Measurements from ENCODE around the gene MTMR3. TPM values are rescaled to one million over a fixed set of nuclear protein-coding genes. Genes with fewer than 3 reads are reported as not detected.

Gene MTMR3
- total RNA-seq, 1 experiment from 2014 or later: 19.5 TPM

- no peaks in the 10 kb centered on the region for H3K27me3 ChIP-seq
- DNase-seq: no peak
- H3K36me3 ChIP-seq: peaks cover 29% of the 10 kb centered on the region
- H3K9me3 ChIP-seq (replicated peaks): no peaks in the 10 kb centered on the region
- no peaks in the 10 kb centered on the region for H3K4me1 ChIP-seq
- no peak overlapping the region for H3K27ac ChIP-seq
- H3K4me3 ChIP-seq: no peak overlapping the region
Measured at GRCh38 chr22:30021338-30021737, 138.4 kb downstream of the MTMR3 start.

- Histone ChIP-seq H3K4me3 (no peak overlapping the region), H3K4me1 (no peaks in the 10 kb centered on the region), H3K27me3 (no peaks in the 10 kb centered on the region), H3K27ac (no peak overlapping the region), H3K9me3 (replicated peaks) (no peaks in the 10 kb centered on the region), H3K36me3 (peaks cover 28% of the 10 kb centered on the region)
- no peak for DNase-seq
Measured at GRCh38 chr22:30021881-30022619, 139.1 kb downstream of the MTMR3 start.

GRCh38 chr22:30023099-30023660 lies 140.2 kb downstream of the MTMR3 start:
- no peaks in the 10 kb centered on the region for H3K9me3 ChIP-seq (replicated peaks)
- no peak overlapping the region for H3K4me3 ChIP-seq
- no peaks in the 10 kb centered on the region for H3K4me1 ChIP-seq
- H3K27ac ChIP-seq: no peak overlapping the region
- no peaks in the 10 kb centered on the region for H3K27me3 ChIP-seq
- no peak for DNase-seq
- peaks cover 24% of the 10 kb centered on the region for H3K36me3 ChIP-seq

GRCh38 chr22:30024231-30024630 lies 141.3 kb downstream of the MTMR3 start:
- no peaks in the 10 kb centered on the region for H3K4me1 ChIP-seq
- no peaks in the 10 kb centered on the region for H3K27me3 ChIP-seq
- H3K4me3 ChIP-seq: no peak overlapping the region
- no peak overlapping the region for H3K27ac ChIP-seq
- H3K9me3 ChIP-seq (replicated peaks): no peaks in the 10 kb centered on the region
- DNase-seq: no peak
- peaks cover 19% of the 10 kb centered on the region for H3K36me3 ChIP-seq

- Histone ChIP-seq H3K9me3 (replicated peaks) (no peaks in the 10 kb centered on the region), H3K27me3 (no peaks in the 10 kb centered on the region), H3K36me3 (peaks cover 10% of the 10 kb centered on the region), H3K27ac (no peak overlapping the region), H3K4me1 (no peaks in the 10 kb centered on the region), H3K4me3 (no peak overlapping the region)
- DNase-seq: no peak
Measured at GRCh38 chr22:30025221-30025620, 142.2 kb downstream of the MTMR3 start.

- peaks cover 8% of the 10 kb centered on the region for H3K36me3 ChIP-seq
- no peaks in the 10 kb centered on the region; the same call in 1 of the 2 replicates for H3K4me1 ChIP-seq
- H3K4me3 ChIP-seq: no peak overlapping the region
- DNase-seq: no peak
- no peaks in the 10 kb centered on the region for H3K27me3 ChIP-seq
- no peak overlapping the region for H3K27ac ChIP-seq
- H3K9me3 ChIP-seq (replicated peaks): no peaks in the 10 kb centered on the region
Measured at GRCh38 chr22:30026756-30027155, 143.8 kb downstream of the MTMR3 start.

GRCh38 chr22:30027169-30027568 lies 144.2 kb downstream of the MTMR3 start:
- H3K4me3 ChIP-seq: no peak overlapping the region
- H3K4me1 ChIP-seq: no peaks in the 10 kb centered on the region; the same call in 1 of the 2 replicates
- H3K9me3 ChIP-seq (replicated peaks): no peaks in the 10 kb centered on the region
- DNase-seq: no peak
- H3K36me3 ChIP-seq: peaks cover 8% of the 10 kb centered on the region
- no peak overlapping the region for H3K27ac ChIP-seq
- no peaks in the 10 kb centered on the region for H3K27me3 ChIP-seq

- Histone ChIP-seq H3K27me3 (no peaks in the 10 kb centered on the region), H3K36me3 (peaks cover 4% of the 10 kb centered on the region), H3K4me1 (no peaks in the 10 kb centered on the region; the same call in 1 of the 2 replicates), H3K4me3 (no peak overlapping the region), H3K27ac (no peak overlapping the region), H3K9me3 (replicated peaks) (no peaks in the 10 kb centered on the region)
- DNase-seq: no peak
Measured at GRCh38 chr22:30027791-30028190, 144.8 kb downstream of the MTMR3 start.

GRCh38 chr22:30028731-30029130 lies 145.8 kb downstream of the MTMR3 start:
- no peak overlapping the region for H3K27ac ChIP-seq
- H3K9me3 ChIP-seq (replicated peaks): no peaks in the 10 kb centered on the region
- no peaks in the 10 kb centered on the region; the same call in 1 of the 2 replicates for H3K4me1 ChIP-seq
- no peaks in the 10 kb centered on the region for H3K27me3 ChIP-seq
- peaks cover 2% of the 10 kb centered on the region for H3K36me3 ChIP-seq
- no peak for DNase-seq
- H3K4me3 ChIP-seq: no peak overlapping the region

- no peak for DNase-seq
- no peaks in the 10 kb centered on the region; the same call in none of the 2 replicates for H3K36me3 ChIP-seq
- H3K27me3 ChIP-seq: no peaks in the 10 kb centered on the region
- no peaks in the 10 kb centered on the region for H3K9me3 ChIP-seq (replicated peaks)
- no peak overlapping the region for H3K4me3 ChIP-seq
- H3K27ac ChIP-seq: no peak overlapping the region
- no peaks in the 10 kb centered on the region; the same call in 1 of the 2 replicates for H3K4me1 ChIP-seq
Measured at GRCh38 chr22:30029512-30029911, 146.5 kb downstream of the MTMR3 start.

- Histone ChIP-seq H3K27me3 (no peaks in the 10 kb centered on the region), H3K4me3 (no peak overlapping the region), H3K36me3 (no peaks in the 10 kb centered on the region; the same call in none of the 2 replicates), H3K9me3 (replicated peaks) (no peaks in the 10 kb centered on the region), H3K27ac (no peak overlapping the region), H3K4me1 (no peaks in the 10 kb centered on the region; the same call in 1 of the 2 replicates)
- no peak for DNase-seq
Measured at GRCh38 chr22:30030329-30030728, 147.4 kb downstream of the MTMR3 start.

- no peak for DNase-seq
- H3K27ac ChIP-seq: no peak overlapping the region
- H3K4me1 ChIP-seq: no peaks in the 10 kb centered on the region; the same call in 1 of the 2 replicates
- no peaks in the 10 kb centered on the region for H3K27me3 ChIP-seq
- no peak overlapping the region for H3K4me3 ChIP-seq
- H3K9me3 ChIP-seq (replicated peaks): no peaks in the 10 kb centered on the region
- H3K36me3 ChIP-seq: no peaks in the 10 kb centered on the region; the same call in none of the 2 replicates
Measured at GRCh38 chr22:30031328-30031727, 148.4 kb downstream of the MTMR3 start.

GRCh38 chr22:30031764-30032455 lies 148.9 kb downstream of the MTMR3 start:
- Histone ChIP-seq H3K27me3 (no peaks in the 10 kb centered on the region), H3K9me3 (replicated peaks) (no peaks in the 10 kb centered on the region), H3K4me1 (no peaks in the 10 kb centered on the region; the same call in 1 of the 2 replicates), H3K36me3 (no peaks in the 10 kb centered on the region; the same call in none of the 2 replicates), H3K4me3 (no peak overlapping the region), H3K27ac (no peak overlapping the region; the same call in 1 of the 2 replicates)
- DNase-seq: no peak

- Histone ChIP-seq H3K27ac (no peak overlapping the region), H3K4me3 (no peak overlapping the region), H3K4me1 (peaks cover 3% of the 10 kb centered on the region; the same call in 1 of the 2 replicates), H3K27me3 (no peaks in the 10 kb centered on the region), H3K36me3 (no peaks in the 10 kb centered on the region), H3K9me3 (replicated peaks) (no peaks in the 10 kb centered on the region)
- no peak for DNase-seq
Measured at GRCh38 chr22:30033137-30033536, 150.2 kb downstream of the MTMR3 start.

GRCh38 chr22:30033901-30034300 lies 150.9 kb downstream of the MTMR3 start:
- no peaks in the 10 kb centered on the region for H3K36me3 ChIP-seq
- H3K4me1 ChIP-seq: peaks cover 8% of the 10 kb centered on the region; the same call in 1 of the 2 replicates
- no peak for DNase-seq
- H3K9me3 ChIP-seq (replicated peaks): no peaks in the 10 kb centered on the region
- no peak overlapping the region for H3K27ac ChIP-seq
- H3K4me3 ChIP-seq: no peak overlapping the region
- no peaks in the 10 kb centered on the region for H3K27me3 ChIP-seq
